ENCODE results near the gene HOXB7. TPM values are rescaled to one million over a fixed set of nuclear protein-coding genes. Genes with fewer than 3 reads are reported as not detected.

Gene HOXB7
- total RNA-seq, 1 donor from 2014 or later, result 3.6 TPM

GRCh38 chr17:48644159-48644558, 33.3 kb upstream of the HOXB7 start:
- no peaks in the 10 kb centered on the region for H3K9me3 Mint-ChIP-seq (ENCODE audit: unreplicated experiment)
- H3K4me3 Mint-ChIP-seq (ENCODE audit: unreplicated experiment), result no peak overlapping the region
- H3K4me1 Mint-ChIP-seq (ENCODE audit: unreplicated experiment), result peaks cover 5% of the 10 kb centered on the region
- no peak for DNase-seq (ENCODE audit: low spot score)
- H3K36me3 Mint-ChIP-seq (ENCODE audit: low read depth, unreplicated experiment), result no peaks in the 10 kb centered on the region
- peak overlapping the region; percentile 5 for H3K27ac Mint-ChIP-seq (ENCODE audit: unreplicated experiment)
- H3K27me3 Mint-ChIP-seq (ENCODE audit: unreplicated experiment), result peaks cover 36% of the 10 kb centered on the region
- TF ChIP-seq CTCF (IDR thresholded peaks at IDR 0.05; ENCODE audit: unreplicated experiment), result no peak

GRCh38 chr17:48643697-48644012, 32.8 kb upstream of the HOXB7 start:
- no peaks in the 10 kb centered on the region for H3K9me3 Mint-ChIP-seq (ENCODE audit: unreplicated experiment)
- H3K27me3 Mint-ChIP-seq (ENCODE audit: unreplicated experiment), result peaks cover 36% of the 10 kb centered on the region
- no peak for TF ChIP-seq CTCF (IDR thresholded peaks at IDR 0.05; ENCODE audit: unreplicated experiment)
- H3K4me1 Mint-ChIP-seq (ENCODE audit: unreplicated experiment), result peaks cover 5% of the 10 kb centered on the region
- DNase-seq (ENCODE audit: low spot score), result no peak
- H3K27ac Mint-ChIP-seq (ENCODE audit: unreplicated experiment), result no peak overlapping the region
- no peak overlapping the region for H3K4me3 Mint-ChIP-seq (ENCODE audit: unreplicated experiment)
- no peaks in the 10 kb centered on the region for H3K36me3 Mint-ChIP-seq (ENCODE audit: low read depth, unreplicated experiment)

GRCh38 chr17:48642843-48643696, 32.3 kb upstream of the HOXB7 start:
- H3K27ac Mint-ChIP-seq (ENCODE audit: unreplicated experiment), result no peak overlapping the region
- no peaks in the 10 kb centered on the region for H3K36me3 Mint-ChIP-seq (ENCODE audit: low read depth, unreplicated experiment)
- no peak for TF ChIP-seq CTCF (IDR thresholded peaks at IDR 0.05; ENCODE audit: unreplicated experiment)
- DNase-seq (ENCODE audit: low spot score), result no peak
- peaks cover 5% of the 10 kb centered on the region for H3K4me1 Mint-ChIP-seq (ENCODE audit: unreplicated experiment)
- peaks cover 37% of the 10 kb centered on the region for H3K27me3 Mint-ChIP-seq (ENCODE audit: unreplicated experiment)
- H3K4me3 Mint-ChIP-seq (ENCODE audit: unreplicated experiment), result no peak overlapping the region
- no peaks in the 10 kb centered on the region for H3K9me3 Mint-ChIP-seq (ENCODE audit: unreplicated experiment)

- H3K36me3 Mint-ChIP-seq (ENCODE audit: low read depth, unreplicated experiment), result no peaks in the 10 kb centered on the region
- H3K9me3 Mint-ChIP-seq (ENCODE audit: unreplicated experiment), result no peaks in the 10 kb centered on the region
- H3K27ac Mint-ChIP-seq (ENCODE audit: unreplicated experiment), result no peak overlapping the region
- peaks cover 32% of the 10 kb centered on the region for H3K27me3 Mint-ChIP-seq (ENCODE audit: unreplicated experiment)
- no peak for TF ChIP-seq CTCF (IDR thresholded peaks at IDR 0.05; ENCODE audit: unreplicated experiment)
- H3K4me3 Mint-ChIP-seq (ENCODE audit: unreplicated experiment), result no peak overlapping the region
- peaks cover 3% of the 10 kb centered on the region for H3K4me1 Mint-ChIP-seq (ENCODE audit: unreplicated experiment)
- no peak for DNase-seq (ENCODE audit: low spot score)
These were observed 31.4 kb upstream of the HOXB7 start for GRCh38 chr17:48642059-48642842.

Data from endothelial cell (in vitro differentiated cells).